NCI-H1436 treated with DMSO at 0.1 percent for 48 hours (cell line): ENCODE data around the gene AHSG.
"Not testable (repeated sequence)": the region's sequence is repeated elsewhere in the genome, so short reads cannot be mapped to it uniquely, and the experiment has no call there.

Experiments used
- DNase-seq: peaks from one replicate; lab custom pipeline; 2025; lab: John Stamatoyannopoulos, UW

The AHSG gene, protein sequence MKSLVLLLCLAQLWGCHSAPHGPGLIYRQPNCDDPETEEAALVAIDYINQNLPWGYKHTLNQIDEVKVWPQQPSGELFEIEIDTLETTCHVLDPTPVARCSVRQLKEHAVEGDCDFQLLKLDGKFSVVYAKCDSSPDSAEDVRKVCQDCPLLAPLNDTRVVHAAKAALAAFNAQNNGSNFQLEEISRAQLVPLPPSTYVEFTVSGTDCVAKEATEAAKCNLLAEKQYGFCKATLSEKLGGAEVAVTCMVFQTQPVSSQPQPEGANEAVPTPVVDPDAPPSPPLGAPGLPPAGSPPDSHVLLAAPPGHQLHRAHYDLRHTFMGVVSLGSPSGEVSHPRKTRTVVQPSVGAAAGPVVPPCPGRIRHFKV

DNA sequence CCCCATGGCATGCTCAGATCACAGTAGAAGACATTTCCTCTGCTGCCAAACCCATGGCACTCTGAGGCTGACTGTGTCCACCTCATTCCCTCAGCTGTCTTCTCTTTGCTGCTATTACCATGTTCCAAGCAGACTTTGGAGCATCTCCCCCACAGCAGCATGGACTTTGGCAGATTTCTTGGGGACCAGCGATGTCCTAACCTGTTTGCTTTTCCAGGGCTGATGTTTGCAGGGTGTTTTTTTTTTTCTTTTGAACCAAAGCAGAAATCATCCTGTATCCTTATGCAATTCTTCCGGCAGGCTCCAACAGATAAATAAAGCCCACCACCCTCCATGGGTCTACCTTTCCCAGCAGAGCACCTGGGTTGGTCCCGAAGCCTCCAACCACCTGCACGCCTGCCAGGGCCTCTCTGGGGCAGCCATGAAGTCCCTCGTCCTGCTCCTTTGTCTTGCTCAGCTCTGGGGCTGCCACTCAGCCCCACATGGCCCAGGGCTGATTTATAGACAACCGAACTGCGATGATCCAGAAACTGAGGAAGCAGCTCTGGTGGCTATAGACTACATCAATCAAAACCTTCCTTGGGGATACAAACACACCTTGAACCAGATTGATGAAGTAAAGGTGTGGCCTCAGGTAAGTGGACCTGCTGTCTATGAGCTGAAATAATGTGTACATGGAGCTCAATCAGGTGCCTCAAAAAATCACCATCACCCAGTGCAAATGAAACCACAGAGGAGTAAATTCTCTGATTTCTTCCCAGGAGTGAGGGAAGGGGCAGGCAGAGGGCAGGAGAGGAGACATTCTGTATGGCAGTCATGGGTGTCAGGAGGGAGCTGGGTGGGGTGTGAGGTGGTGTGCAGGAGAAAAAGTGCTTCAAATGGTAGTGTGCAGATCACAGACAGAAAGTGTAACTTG is at the start of gene AHSG:
TSS of gene AHSG (plus strand) at position 340 of the 916 bp plus-strand sequence. CDS start at position 422, 82 bp downstream.
- no peak for DNase-seq

DNA sequence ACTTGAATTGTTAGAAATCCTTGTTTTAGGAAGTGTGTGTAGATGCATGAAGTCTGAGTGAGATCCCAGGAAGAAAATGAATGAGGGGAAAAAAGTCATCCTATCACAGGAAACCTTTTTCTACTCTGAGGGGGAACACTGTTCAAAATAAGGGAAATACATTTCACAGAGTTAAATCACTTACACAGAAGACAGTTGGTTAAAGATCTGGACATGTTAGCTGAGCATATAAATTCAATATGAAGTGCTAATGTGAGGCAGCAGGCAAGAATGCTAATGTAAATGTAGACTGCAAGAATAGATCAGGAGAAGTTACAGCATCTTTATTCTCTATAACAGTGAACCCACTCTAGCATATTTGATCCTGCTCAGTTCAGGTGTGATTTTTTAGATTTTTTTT is 48.3 kb upstream of the AHSG start:
- no peak for DNase-seq

DNA sequence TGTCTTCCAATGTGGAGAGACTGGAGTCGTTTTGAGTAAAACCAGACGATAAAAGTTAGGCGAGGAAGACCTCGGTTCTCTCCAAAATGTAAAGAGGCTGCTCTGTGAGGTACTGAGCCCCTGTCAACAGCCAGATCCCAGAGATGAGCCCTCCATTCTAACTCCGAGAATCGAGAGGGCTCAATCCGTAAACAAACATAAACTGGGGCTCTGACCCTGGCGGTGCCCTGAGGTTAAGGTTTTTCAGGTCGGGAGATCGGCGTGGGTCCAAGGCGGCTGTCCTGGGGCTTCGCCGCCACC is 46.1 kb upstream of the AHSG start:
- DNase-seq: no peak

DNA sequence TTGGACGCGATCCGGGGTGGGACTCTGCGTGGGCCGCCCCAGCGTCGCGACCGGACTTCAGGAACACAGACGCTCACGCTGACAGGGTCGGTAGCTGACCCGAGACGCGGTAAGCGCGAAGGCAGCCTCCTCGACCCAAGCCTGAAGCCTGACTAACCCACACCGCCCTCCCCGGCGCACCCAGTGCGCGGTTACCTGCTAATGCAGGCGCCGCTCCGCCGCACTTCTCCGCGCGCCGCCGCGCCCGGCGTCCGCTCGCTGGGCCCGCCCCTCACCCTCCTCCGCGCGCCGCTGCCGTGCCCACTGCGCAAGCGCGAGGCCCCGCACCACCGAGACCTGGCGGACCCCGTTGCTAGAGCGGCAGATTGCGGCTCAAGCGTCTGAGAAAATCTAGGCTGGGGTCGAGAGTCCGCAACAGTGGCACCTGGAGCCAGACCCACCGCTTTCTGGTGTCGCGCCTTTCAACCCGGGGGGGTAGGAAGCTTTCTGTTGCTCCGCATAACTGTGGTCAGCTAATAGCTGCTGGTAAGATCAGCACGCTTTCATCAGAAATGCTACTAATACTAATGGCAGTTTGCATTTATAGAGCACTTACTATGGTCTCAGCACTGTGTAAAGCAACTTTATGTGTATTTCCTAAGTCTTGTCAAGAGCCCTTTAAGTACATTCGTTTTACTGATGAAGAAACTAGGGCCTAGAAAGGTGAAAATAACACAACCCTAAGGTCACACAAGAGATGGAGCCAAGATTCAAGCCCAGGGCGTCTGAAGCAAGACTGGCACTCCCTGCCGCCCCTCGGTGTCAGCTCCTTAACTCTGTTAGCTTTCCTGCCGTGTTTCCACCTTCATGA is 45.6 kb upstream of the AHSG start, which contains the start of gene TBCCD1:
TSS of gene TBCCD1 (minus strand) at position 268 of the 850 bp plus-strand sequence. CDS start 3,010 bp downstream, outside the sequence.
- DNase-seq: peak; percentile 74

DNA sequence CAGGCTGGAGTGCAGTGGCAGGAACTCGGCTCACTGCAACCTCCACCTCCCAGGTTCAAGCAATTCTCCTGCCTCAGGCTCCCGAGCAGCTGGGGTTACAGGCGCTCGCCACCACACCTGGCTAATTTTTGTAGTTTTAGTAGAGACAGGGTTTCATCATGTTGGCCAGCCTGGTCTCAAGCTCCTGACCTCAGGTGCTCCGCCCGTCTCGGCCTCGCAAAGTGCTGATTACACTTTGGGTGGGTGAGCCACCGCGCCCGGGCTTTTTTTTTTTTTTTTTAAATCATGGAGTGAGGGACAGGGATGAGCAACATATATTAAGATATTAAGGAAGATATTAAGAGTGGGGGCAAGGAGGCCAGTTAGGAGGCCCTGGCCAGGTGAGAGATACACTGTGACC is 43.5 kb upstream of the AHSG start:
- not testable (repeated sequence) for DNase-seq

DNA sequence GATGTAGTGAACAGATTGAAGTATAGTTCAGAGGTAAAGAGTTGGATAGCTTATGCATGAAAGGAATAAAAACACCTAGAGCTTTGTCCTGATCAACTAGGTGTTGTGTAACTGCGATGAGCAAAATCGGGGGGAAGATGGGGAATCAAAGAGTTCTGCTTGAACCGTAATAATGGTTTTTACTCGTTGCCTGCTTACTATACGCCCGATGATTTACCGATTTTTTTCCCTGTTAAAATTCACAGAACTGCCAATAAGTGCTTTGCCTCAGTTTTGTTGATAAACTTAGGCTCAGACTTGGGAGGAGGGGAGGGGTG is 43.1 kb upstream of the AHSG start:
- no peak for DNase-seq

DNA sequence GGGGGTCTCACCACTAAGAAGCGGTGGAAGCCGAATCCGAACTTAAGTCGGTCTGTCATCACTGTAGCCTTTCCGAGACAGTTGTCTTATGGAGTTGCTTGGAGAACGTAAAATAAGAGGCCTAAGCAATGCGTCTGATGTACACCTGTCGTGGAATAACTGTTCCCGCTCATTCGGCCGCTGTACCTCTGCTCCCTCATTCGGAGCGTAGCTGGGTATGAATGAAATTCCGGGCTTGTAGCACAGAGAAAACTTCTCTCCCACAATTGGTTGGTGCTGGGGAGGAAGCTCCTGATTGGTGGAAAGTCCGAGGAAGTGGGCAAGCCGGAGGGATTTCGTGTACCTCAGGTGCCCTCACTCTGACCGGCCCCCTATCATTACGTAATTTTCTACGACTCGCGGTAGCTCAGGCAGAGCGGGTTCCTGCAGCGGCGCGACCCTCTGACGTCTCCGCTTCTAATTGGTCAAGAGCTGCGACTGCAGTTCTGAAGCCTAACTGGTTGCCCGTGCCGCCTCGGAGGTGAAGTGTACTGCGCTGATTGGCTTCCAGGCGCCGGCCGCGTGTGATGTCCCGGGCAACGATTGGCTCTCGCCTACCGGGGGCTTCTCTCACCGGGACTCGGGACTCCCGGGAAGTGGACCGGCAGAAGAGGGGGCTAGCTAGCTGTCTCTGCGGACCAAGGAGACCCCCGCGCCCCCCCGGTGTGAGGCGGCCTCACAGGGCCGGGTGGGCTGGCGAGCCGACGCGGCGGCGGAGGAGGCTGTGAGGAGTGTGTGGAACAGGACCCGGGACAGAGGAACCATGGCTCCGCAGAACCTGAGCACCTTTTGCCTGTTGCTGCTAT is 42.5 kb upstream of the AHSG start, which contains the start of gene DNAJB11:
TSS of gene DNAJB11 (plus strand) at position 625 of the 845 bp plus-strand sequence. CDS start at position 803, 178 bp downstream.
- peak; percentile 100 for DNase-seq

DNA sequence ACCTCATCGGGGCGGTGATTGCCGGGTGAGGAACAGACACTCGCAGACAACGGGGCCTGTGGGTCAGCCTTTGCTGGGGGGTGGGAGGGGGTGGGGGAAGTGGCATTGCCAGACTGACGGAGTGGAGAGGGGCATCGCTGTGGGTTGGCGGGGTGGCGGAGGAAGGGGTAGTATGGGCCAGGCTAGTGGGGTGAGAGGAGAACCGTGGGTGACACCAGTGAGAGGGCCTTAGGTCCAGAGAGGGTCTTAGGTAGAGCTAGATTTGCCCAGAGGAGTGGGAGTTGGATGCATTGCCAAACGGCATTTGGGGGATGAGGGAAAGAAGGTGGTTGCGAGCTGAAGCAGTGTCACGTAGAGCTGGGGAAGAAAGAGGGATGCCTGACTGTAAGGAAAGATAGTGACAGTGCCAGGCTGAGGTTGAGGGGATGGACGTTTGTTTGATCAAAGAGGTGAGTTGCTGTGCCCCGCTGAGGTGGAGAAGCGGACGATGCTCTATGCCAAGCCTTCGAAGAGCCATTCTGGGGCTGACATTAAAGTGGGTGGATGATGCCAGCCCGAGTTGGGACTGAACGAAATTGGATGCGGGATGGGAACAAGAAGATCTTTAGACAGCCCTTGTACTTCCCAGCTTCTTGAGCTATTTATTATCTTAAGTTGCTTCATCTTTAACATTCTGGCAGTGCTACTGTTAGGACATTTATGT is 41.8 kb upstream of the AHSG start:
- DNase-seq: no peak

DNA sequence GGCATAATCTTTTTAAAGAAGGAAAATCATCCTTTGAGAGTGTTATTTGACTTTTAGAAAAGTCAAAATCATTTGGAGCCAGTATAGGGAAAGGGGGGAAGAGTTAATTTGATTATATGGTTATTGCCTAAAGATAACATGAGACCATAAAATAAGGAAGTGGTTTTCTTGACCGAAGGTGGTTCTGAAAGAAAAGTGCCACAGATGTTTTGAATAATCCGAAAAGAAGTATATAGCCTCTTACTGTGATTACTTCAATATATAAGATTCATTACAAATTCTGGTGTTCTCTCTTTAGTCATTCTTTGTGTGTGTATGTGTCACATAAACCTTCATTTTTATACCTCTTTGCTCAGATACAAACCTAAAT is 41.2 kb upstream of the AHSG start:
- DNase-seq: no peak

DNA sequence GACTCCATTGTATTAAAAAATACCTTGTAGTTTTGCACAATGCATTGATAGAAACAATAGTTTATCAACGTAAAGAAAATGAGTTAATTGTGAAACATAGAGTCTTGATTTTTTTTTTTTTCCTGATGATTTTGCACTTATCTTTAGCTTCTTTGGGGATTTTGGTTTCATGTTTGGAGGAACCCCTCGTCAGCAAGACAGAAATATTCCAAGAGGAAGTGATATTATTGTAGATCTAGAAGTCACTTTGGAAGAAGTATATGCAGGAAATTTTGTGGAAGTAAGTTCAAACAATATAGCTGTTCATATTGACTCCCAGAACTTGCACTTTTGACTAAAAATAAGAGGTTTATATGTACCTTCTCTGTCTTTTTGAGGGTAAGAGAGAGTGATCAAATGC is 35.3 kb upstream of the AHSG start:
- no peak for DNase-seq

DNA sequence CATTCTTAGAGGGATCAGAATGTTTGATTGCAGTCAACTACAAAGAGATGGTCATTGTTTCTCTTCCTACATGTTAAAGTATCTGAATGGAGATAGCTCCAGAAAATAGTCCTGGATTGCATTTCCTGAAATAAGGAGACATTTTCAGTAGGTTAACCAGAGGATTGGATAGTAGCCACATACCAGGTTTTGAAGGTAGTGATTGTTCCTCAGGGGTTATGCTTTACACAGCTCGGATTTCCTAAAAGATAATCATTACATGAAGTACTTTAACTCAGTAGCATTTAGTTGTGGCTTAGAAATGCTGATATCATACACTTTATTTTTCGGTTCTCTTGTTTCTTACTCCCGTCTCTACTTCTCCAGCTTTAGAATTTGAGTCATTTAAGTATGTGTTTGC is 32.1 kb upstream of the AHSG start:
- no peak for DNase-seq

DNA sequence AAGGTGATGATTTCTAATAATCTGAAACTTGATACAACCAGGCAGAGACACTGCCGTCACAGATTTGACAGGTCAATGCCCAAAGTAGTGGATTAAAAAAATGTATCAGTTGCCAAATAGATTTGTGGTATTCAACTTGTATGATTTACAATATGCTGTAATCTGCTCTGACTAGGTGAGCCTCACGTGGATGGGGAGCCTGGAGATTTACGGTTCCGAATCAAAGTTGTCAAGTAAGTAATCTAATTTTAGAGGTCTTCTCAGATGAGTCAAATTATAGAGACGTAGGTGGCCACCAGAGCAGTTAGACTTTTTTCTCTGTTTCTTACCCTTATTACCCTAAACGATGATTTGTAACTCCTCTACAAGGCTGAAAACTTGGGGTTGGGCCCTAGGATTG is 30.3 kb upstream of the AHSG start:
- no peak for DNase-seq

DNA sequence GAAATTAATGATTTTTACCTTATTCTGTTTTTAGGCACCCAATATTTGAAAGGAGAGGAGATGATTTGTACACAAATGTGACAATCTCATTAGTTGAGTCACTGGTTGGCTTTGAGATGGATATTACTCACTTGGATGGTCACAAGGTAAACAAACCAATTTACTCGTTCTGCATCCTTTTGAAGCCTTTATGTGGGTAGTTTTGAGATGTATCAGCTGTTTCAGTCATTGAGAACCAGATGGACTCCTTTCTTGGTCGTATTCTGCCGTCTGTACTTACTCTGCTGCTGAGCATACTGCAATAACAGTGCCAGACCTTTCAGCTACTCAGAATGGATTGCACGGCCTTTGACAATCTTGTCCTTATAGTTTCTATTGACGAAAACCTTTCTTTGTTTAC is 29.0 kb upstream of the AHSG start:
- DNase-seq: no peak

DNA sequence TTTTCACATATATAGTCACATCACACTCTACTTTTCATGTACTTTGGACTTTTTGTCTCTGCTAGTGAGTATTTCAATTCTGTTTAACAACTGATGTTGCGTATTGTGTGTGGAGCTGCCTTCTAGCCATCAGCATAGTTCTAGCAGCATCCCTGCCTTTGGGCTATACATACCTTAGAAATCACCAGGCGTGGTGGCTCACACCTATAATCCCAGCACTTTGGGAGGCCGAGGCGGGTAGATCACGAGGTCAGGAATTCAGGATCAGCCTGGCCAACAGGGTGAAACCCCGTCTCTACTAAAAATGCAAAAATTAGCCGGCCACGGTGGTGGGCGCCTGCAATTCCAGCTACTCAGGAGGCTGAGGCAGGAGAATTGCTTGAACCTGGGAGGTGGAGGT is 26.6 kb upstream of the AHSG start:
- DNase-seq: not testable (repeated sequence)

DNA sequence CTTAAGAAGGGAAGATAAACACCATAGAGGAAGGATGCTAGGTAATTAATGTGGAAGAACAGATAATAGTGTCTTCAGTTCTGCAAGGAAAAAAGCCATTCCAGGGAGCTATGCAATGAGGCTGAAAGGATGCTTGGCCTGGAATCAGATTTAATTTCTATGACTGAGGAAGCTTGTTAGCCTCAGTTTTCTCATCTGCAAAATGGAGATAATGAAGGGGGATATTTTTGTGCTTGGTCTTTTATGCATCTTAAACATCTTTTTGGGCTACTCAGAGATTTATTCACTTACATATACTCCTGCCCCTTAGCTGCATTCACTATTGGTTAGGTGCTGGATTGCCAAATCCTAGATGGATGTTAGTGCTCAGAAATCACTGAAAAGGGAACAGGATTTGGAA is 25.7 kb upstream of the AHSG start:
- no peak for DNase-seq

DNA sequence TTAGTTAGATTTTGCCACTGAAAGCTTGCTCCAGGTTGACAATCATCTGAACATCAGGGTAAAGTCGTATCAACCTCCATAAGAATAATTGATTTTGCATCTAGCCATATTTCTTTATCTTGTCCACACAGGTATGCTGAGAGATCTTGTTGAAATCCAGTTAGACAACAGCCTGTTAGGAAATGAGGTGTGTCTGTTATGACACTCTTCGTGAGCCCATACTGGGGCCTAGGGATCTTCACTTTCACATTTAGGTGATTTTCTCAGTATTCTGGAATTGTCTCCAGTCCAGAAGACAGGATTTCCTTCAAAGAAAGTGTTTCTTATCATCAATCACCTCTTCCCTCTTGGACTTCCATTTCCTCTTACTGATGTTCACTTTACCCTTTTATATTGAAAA is 24.2 kb upstream of the AHSG start:
- no peak for DNase-seq

DNA sequence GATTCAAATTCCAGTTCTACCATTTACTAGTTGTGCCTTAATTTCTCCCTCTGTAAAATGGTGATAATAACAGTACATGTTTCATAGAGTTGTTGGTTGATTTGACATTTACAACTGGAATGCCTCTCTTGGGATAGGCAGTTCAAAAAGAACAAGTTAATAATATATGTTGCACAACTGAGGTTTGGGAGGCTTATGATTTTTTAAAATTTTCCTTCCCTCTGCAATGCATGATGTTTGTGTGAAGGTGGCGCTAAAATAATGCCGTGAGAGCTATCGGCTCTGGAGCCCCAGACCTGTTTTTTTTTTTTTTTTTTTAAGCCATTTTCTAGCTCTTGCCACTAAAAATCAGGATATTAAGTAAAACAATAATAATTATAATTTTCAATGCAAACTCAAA is 23.7 kb upstream of the AHSG start:
- no peak for DNase-seq

DNA sequence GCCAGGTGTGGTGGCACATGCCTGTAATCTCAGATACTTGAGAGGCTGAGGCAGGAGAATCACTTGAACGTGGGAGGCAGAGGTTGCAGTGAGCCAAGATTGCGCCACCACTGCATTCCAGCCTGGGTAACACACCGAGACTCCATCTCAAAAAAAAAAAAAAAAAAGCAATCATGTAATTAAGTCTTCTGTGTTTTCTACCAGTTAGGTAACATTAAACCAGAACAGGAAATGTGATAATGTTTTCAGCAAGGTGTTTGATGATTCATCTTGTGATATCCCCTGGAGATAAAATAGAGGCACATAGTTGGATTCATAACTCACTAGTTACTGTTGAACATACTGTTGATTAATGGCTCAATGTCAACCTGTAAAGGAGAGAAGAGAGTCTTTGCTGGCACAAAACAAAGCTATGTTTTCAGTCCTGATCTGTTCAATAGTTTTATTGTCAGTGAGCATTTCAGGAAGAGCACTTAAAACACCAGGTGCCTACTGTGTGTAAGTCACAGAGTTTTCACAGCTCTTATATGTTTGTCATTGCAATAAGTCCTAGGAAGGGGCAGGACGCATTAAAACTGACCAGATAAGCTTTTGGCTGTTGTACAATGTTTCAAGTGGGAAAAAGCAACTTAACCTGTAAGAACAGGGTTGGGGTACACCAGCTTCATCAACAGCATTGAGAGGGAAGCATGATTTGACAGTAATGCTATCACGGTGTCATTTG is 22.8 kb upstream of the AHSG start:
- DNase-seq: peak; percentile 38

DNA sequence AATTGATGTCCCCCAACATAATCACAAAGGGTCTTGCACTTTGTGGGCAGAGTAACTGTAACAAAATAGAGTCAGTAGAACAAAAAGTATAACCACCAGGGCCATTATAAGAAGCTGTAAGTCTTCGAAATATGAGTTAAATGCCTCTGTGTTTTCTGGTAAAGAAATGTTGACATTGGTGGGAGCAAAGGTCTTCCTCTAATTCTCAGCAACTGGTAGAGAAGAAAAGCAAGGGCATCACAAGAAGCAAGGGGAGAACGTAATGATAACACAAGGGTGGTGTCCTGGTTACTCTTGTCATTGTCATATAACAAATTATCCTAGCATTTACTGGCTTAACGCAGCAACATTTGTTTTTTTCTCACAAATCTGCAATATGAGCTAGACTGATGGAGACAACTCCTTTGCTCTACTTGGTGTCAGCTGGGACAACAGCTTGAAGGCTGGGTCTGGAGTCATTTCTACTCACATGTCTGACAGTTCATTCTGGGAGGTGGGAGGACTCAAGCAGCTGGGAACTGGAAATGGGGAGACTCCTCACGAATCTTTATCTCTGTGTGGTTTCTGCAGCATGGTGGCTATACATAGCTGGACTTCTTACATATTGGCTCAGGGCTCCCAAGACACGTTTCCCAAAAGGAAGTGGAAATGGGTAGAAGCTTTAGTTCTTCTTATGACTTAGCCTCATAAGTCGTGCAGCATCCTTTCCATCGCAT is 22.1 kb upstream of the AHSG start:
- DNase-seq: no peak
